OCI-LY3 (cell line): Measurements from ENCODE around the gene RC3H1.

Source experiments
- EZH2phosphoT487 ChIP-seq: fragments of 200-600 bp; shearing (Covaris generic); IDR thresholded peaks from 2 replicates; pipeline ENCODE4 v1.6.1; 2018; ENCODE audit warnings: antibody characterized with exemption, mixed run types, low read depth
- TF ChIP-seq, protein P1 (sequence below): fragments of 200-600, 300-600 bp; sonication (generic); IDR thresholded peaks from 2 replicates; pipeline ENCODE4 v1.5.1; 2014; ENCODE audit warnings: antibody characterized with exemption, low read length, low read depth

GRCh38 chr1:173887627-173888026 lies 134.5 kb downstream of the RC3H1 start:
- TF ChIP-seq, protein P1, sequence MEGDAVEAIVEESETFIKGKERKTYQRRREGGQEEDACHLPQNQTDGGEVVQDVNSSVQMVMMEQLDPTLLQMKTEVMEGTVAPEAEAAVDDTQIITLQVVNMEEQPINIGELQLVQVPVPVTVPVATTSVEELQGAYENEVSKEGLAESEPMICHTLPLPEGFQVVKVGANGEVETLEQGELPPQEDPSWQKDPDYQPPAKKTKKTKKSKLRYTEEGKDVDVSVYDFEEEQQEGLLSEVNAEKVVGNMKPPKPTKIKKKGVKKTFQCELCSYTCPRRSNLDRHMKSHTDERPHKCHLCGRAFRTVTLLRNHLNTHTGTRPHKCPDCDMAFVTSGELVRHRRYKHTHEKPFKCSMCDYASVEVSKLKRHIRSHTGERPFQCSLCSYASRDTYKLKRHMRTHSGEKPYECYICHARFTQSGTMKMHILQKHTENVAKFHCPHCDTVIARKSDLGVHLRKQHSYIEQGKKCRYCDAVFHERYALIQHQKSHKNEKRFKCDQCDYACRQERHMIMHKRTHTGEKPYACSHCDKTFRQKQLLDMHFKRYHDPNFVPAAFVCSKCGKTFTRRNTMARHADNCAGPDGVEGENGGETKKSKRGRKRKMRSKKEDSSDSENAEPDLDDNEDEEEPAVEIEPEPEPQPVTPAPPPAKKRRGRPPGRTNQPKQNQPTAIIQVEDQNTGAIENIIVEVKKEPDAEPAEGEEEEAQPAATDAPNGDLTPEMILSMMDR = no peak
- TF ChIP-seq EZH2phosphoT487 = no peak
